Neuronal stem cell (in vitro differentiated cells): ENCODE measurements around the gene CGB2.

Experiments used
- DNase-seq: peaks from one replicate; pipeline ENCODE4 v3.0.0-alpha.2; 2013; ENCODE audit warnings: low spot score
- H2AFZ ChIP-seq: one replicate; pipeline ENCODE4 v1.6.1; 2013; ENCODE audit warnings: mild to moderate bottlenecking, low read length, inconsistent platforms
- H2AK5ac ChIP-seq: 2 replicates; pipeline ENCODE4 v1.6.1; 2013; ENCODE audit warnings: low read depth, mild to moderate bottlenecking, inconsistent platforms, low read length, moderate library complexity, mixed read lengths
- H2BK120ac ChIP-seq: 2 replicates; pipeline ENCODE4 v1.6.1; 2013; ENCODE audit warnings: low read depth, mild to moderate bottlenecking, inconsistent platforms, low read length, moderate library complexity, mixed read lengths
- H2BK12ac ChIP-seq: one replicate; pipeline ENCODE4 v1.6.1; 2013; ENCODE audit warnings: low read length, inconsistent platforms
- H2BK15ac ChIP-seq: 2 replicates; pipeline ENCODE4 v1.6.1; 2013; ENCODE audit warnings: mild to moderate bottlenecking, low read length, inconsistent platforms, mixed read lengths
- H2BK5ac ChIP-seq: one replicate; pipeline ENCODE4 v1.6.1; 2013; ENCODE audit warnings: inconsistent platforms, mild to moderate bottlenecking, low read length, moderate library complexity
- H3K14ac ChIP-seq: one replicate; pipeline ENCODE4 v1.6.1; 2013; ENCODE audit warnings: low read length, inconsistent platforms
- H3K18ac ChIP-seq: 2 replicates; pipeline ENCODE4 v1.6.1; 2013; ENCODE audit warnings: low read length, inconsistent platforms
- H3K23ac ChIP-seq: 2 replicates; pipeline ENCODE4 v1.6.1; 2013; ENCODE audit warnings: low read depth, mild to moderate bottlenecking, mixed read lengths, low read length, inconsistent platforms; ENCODE audit not compliant: poor library complexity
- H3K27ac ChIP-seq: replicated peaks from 3 replicates; pipeline ENCODE4 v1.5.1; 2013; ENCODE audit warnings: low read length, inconsistent platforms
- H3K27me3 ChIP-seq, 3 experiments: 2 replicates each; pipeline ENCODE4 v1.6.1; 2013; ENCODE audit warnings: low read length in 3 of 3, mild to moderate bottlenecking in 2 of 3, inconsistent platforms in 1 of 3, low read depth in 1 of 3, mixed read lengths in 1 of 3, moderate library complexity in 1 of 3; ENCODE audit not compliant: control insufficient read depth in 3 of 3, insufficient read depth in 3 of 3
- H3K36me3 ChIP-seq, 2 donors: replicated peaks in 1 of 2; 2 replicates each; pipeline ENCODE4 v1.6.1; 2013; ENCODE audit warnings: low read length in 2 of 2; ENCODE audit not compliant: control insufficient read depth in 2 of 2, insufficient read depth in 2 of 2
- H3K4ac ChIP-seq: 2 replicates; pipeline ENCODE4 v1.6.1; 2013; ENCODE audit warnings: inconsistent platforms, mild to moderate bottlenecking, low read length, moderate library complexity
- H3K4me1 ChIP-seq, 2 donors: 1 replicate in 1 of 2; 2 replicates in 1 of 2; pipeline ENCODE4 v1.6.1; 2013; ENCODE audit warnings: low read length in 2 of 2, low read depth in 1 of 2; ENCODE audit not compliant: control insufficient read depth in 2 of 2, insufficient read depth in 1 of 2
- H3K4me2 ChIP-seq: one replicate; pipeline ENCODE4 v1.6.1; 2013; ENCODE audit warnings: mild to moderate bottlenecking, low read length, inconsistent platforms; ENCODE audit not compliant: insufficient read depth, poor library complexity, severe bottlenecking
- H3K4me3 ChIP-seq, 2 donors: 2 replicates each; pipeline ENCODE4 v1.5.1; 2013; ENCODE audit warnings: low read length in 2 of 2, mild to moderate bottlenecking in 2 of 2, inconsistent platforms in 1 of 2, moderate library complexity in 1 of 2
- H3K79me1 ChIP-seq: one replicate; pipeline ENCODE4 v1.6.1; 2013; ENCODE audit warnings: low read depth, mild to moderate bottlenecking, inconsistent platforms, low read length, moderate library complexity
- H3K9ac ChIP-seq: one replicate; pipeline ENCODE4 v1.6.1; 2013; ENCODE audit warnings: mild to moderate bottlenecking, low read depth, low read length, inconsistent platforms; ENCODE audit not compliant: poor library complexity
- H3K9me3 ChIP-seq, 2 donors: replicated peaks in 1 of 2; 2 replicates each; pipeline versions ENCODE3 to v1.6.1; 2013; ENCODE audit warnings: low read length in 2 of 2, mild to moderate bottlenecking in 2 of 2, inconsistent platforms in 1 of 2, low read depth in 1 of 2, mixed read lengths in 1 of 2, moderate library complexity in 1 of 2; ENCODE audit not compliant: control insufficient read depth in 2 of 2, insufficient read depth in 1 of 2
- H4K8ac ChIP-seq: one replicate; pipeline ENCODE4 v1.6.1; 2013; ENCODE audit warnings: low read depth, mild to moderate bottlenecking, inconsistent platforms, low read length, moderate library complexity
- H4K91ac ChIP-seq: one replicate; pipeline ENCODE4 v1.6.1; 2013; ENCODE audit warnings: low read length, low read depth, mild to moderate bottlenecking, inconsistent platforms; ENCODE audit not compliant: poor library complexity
- WGBS, 2 donors: extraction: QIAGEN DNeasy Blood & Tissue Kit; methylation state at CpG; one replicate each; pipeline ENCODE4 v1.1.7; 2013; ENCODE audit warnings: missing lambda C conversion rate in 2 of 2, mixed read lengths in 1 of 2; ENCODE audit not compliant: insufficient read length in 2 of 2, insufficient replicate concordance in 1 of 2; ENCODE audit errors: extremely low coverage in 2 of 2; 5-methylcytosine and 5-hydroxymethylcytosine counted together

CGB2 gene

DNA sequence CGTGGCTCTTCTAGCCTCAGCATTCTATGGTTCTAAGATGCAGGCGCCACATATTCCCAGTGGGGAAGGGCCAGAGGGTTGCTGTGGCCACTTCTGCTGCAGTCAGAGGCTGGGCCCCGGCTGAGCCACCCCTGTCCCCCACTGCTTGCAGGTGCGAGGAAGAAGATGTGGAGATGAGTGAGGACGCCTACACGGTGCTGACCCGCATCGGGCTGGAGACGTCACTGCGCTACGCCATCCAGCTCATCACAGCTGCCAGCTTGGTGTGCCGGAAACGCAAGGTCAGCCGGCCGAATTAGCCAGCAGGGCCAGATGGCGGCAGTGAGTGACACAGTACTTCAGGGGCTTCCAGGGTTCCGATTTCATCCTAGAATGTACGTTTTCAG, 16.8 kb upstream of the CGB2 start:
- Histone ChIP-seq H2AK5ac (no peak overlapping the region), H3K9me3 (no peaks in the 10 kb centered on the region), H3K27ac (no peak overlapping the region), H4K91ac (no peak overlapping the region), H3K4me3 (no peak overlapping the region), H3K14ac (no peak overlapping the region), H3K9ac (peak overlapping the region; percentile 21), H2BK5ac (no peak overlapping the region), H3K4me2 (no peak overlapping the region), H2AFZ (no peak overlapping the region), H3K18ac (no peak overlapping the region), H2BK12ac (no peak overlapping the region), H3K27me3 (peaks cover 0 to 19% (median 0%) of the 10 kb centered on the region in 3 experiments), H3K23ac (peak overlapping the region; percentile 43), H3K79me1 (peaks cover 2% of the 10 kb centered on the region), H3K4me1 (peaks cover 0 to 2% of the 10 kb centered on the region in 2 donors), H2BK120ac (no peak overlapping the region), H4K8ac (no peak overlapping the region), H2BK15ac (no peak overlapping the region), H3K4ac (no peak overlapping the region), H3K36me3 (peaks cover 30 to 67% of the 10 kb centered on the region in 2 donors)
- no peak for DNase-seq
- no CpG with 5 or more reads among the region's 18 CpGs for WGBS, 2 donors

DNA sequence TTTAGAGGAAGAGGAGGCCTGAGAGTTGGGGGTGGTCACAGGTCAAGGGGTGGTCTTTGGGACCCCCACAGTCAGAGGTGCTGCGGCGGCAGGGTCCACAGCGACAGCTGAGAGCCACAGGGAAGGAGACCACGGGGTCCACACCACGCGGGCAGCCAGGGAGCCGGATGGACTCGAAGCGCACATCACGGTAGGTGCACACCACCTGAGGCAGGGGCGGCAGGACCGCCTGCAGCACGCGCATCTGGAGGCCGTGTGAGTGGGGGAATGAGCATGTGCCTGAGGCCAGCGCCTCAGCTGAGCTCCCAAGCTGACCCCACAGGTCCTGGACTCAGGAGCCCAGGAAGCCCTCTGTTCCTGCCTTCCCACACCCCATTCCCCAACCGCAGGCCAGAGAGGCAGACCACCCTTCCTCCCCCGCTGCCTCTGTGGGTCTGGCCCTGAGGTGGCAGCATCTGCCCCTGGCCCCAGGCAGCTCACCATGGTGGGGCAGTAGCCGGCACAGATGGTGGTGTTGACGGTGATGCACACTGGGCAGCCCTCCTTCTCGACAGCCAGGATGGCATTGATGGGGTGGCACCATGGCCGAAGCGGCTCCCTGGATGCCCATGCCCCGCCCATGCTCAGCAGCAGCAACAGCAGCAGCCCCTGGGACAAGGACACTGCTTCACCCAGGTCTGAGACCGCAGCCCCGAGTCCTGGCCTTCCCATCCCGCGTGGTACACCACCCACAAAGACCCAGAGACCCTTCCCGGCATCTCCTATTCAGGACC, 15.4 kb upstream of the CGB2 start:
- DNase-seq, result no peak
- H3K79me1 ChIP-seq, result no peaks in the 10 kb centered on the region
- no peak overlapping the region for H4K91ac ChIP-seq
- WGBS, 2 donors, result no CpG with 5 or more reads among the region's 29 CpGs
- H2BK12ac ChIP-seq, result no peak overlapping the region
- no peak overlapping the region for H4K8ac ChIP-seq
- H3K14ac ChIP-seq, result no peak overlapping the region
- H2AK5ac ChIP-seq, result no peak overlapping the region
- H2AFZ ChIP-seq, result no peak overlapping the region
- no peak overlapping the region for H2BK15ac ChIP-seq
- no peak overlapping the region for H3K4me2 ChIP-seq
- H3K9me3 ChIP-seq, result no peaks in the 10 kb centered on the region
- no peak overlapping the region for H2BK120ac ChIP-seq
- H3K36me3 ChIP-seq, result peaks cover 21 to 54% of the 10 kb centered on the region in 2 donors
- H2BK5ac ChIP-seq, result no peak overlapping the region
- H3K18ac ChIP-seq, result no peak overlapping the region
- H3K23ac ChIP-seq, result no peak overlapping the region
- peak overlapping the region; percentile 3 for H3K9ac ChIP-seq
- peaks cover 0 to 25% (median 0%) of the 10 kb centered on the region in 3 experiments for H3K27me3 ChIP-seq
- peaks cover 9% of the 10 kb centered on the region in 2 donors for H3K4me1 ChIP-seq
- no peak overlapping the region for H3K4ac ChIP-seq
- H3K27ac ChIP-seq, result no peak overlapping the region
- H3K4me3 ChIP-seq, result no peak overlapping the region

DNA sequence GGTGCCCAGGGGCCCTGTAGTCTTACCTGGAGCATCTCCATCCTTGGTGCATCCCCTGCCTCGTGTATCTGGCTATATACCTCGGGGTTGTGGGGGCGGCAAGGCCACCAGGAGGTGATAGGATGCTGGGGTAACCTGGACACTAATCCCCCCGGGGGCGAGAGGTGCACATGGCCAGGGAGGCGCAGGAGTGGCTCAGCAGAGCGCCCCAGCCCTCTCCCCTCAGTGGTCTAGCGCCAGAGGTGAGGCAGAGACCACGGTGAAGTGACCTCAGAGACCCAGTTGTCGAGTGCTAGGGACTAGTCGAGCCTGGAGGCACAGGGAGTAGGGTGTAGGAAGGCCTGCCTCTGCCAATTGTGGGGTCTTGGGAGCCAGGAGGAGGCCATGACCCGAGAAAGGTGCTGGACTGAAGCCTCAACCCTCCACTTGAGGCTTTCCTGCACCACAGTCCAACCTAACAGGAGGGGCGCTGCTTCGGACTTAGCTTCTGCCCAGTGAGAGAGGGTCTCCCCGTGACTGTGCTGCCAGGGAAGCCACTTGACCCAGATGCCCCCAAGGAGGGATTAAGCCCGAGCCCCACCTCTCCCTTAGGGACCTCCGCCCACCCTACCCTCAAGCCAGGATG, 14.5 kb upstream of the CGB2 start, which contains the start of gene LHB:
TSS of gene LHB (minus strand) at position 51 of the 625 bp plus-strand sequence. CDS start at position 41, 10 bp downstream.
- peak within 1 kb of the TSS; percentile 24 for H3K9ac ChIP-seq
- no peak within 1 kb of the TSS for H4K8ac ChIP-seq
- H3K79me1 ChIP-seq, result no peaks in the 10 kb centered on the region
- no peak within 1 kb of the TSS for H2BK12ac ChIP-seq
- H2BK15ac ChIP-seq, result no peak within 1 kb of the TSS
- no peak within 1 kb of the TSS for H3K4ac ChIP-seq
- H3K4me1 ChIP-seq, result peaks cover 9% of the 10 kb centered on the region in 2 donors
- peak within 1 kb of the TSS in 1 of 2 donors; percentile 72 for H3K4me3 ChIP-seq
- peaks cover 15 to 45% of the 10 kb centered on the region in 2 donors for H3K36me3 ChIP-seq
- no peak within 1 kb of the TSS for H2BK120ac ChIP-seq
- no peak within 1 kb of the TSS for H3K27ac ChIP-seq
- no peaks in the 10 kb centered on the region for H3K9me3 ChIP-seq
- H2AFZ ChIP-seq, result no peak within 1 kb of the TSS
- peaks cover 0 to 25% (median 0%) of the 10 kb centered on the region in 3 experiments for H3K27me3 ChIP-seq
- H4K91ac ChIP-seq, result no peak within 1 kb of the TSS
- peak within 1 kb of the TSS; percentile 91 for H3K23ac ChIP-seq
- no peak within 1 kb of the TSS for H2AK5ac ChIP-seq
- H3K18ac ChIP-seq, result peak within 1 kb of the TSS; percentile 15
- H3K14ac ChIP-seq, result peak within 1 kb of the TSS; percentile 71
- H3K4me2 ChIP-seq, result peak within 1 kb of the TSS; percentile 57
- WGBS, 2 donors, result no CpG with 5 or more reads among the region's 17 CpGs
- peak within 1 kb of the TSS; percentile 75 for H2BK5ac ChIP-seq
- DNase-seq, result no peak
